IMR-90 (cell line): ENCODE measurements around the gene WDR37. TPM values are rescaled to one million over a fixed set of nuclear protein-coding genes. Genes with fewer than 3 reads are reported as not detected.

Experiments used
- ATAC-seq: fragments of 200-7000 bp; cut with Tn5 transposase; 2 replicates; pipeline ENCODE4 v1.9.1; 2020; ENCODE audit warnings: low read depth, mild to moderate bottlenecking, moderate library complexity
- BruUV-seq: library from RNA; stranded (reverse); fragments of 400-500 nt; replicated peaks from 2 replicates; lab custom pipeline; 2021; lab: Mats Ljungman, UMichigan
- CTCF ChIA-PET: fragments of 300-600 bp; formaldehyde crosslinking; extraction: SDS; loops from one replicate; lab custom pipeline; 2021; ENCODE audit warnings: antibody characterized with exemption; lab: Yijun Ruan, JAX
- POLR2A ChIA-PET: fragments of 300-600 bp; sonication (Branson Sonifier 250); formaldehyde crosslinking; loops from one replicate; lab custom pipeline; 2022; ENCODE audit warnings: antibody characterized with exemption; ENCODE audit not compliant: unreplicated experiment; lab: Charles Lee
- DNase-seq: peaks from one replicate; pipeline ENCODE4 v3.0.0; 2013
- H2AFZ ChIP-seq: replicated peaks from 2 replicates; pipeline ENCODE3; 2013; ENCODE audit warnings: low read length, mild to moderate bottlenecking; ENCODE audit not compliant: poor library complexity
- H2AK5ac ChIP-seq: 2 replicates; pipeline ENCODE4 v1.6.1; 2013; ENCODE audit warnings: low read depth, low read length, inconsistent platforms
- H2AK9ac ChIP-seq: replicated peaks from 2 replicates; pipeline ENCODE3; 2013; ENCODE audit warnings: mild to moderate bottlenecking, low read depth, low read length, moderate library complexity; ENCODE audit not compliant: poor library complexity
- H2BK120ac ChIP-seq: 2 replicates; pipeline ENCODE4 v1.6.1; 2013; ENCODE audit warnings: low read depth, low read length, inconsistent platforms
- H2BK15ac ChIP-seq: 3 replicates; pipeline ENCODE4 v1.6.1; 2013; ENCODE audit warnings: low read depth, low read length, inconsistent platforms
- H2BK20ac ChIP-seq: 2 replicates; pipeline ENCODE4 v1.6.1; 2013; ENCODE audit warnings: low read depth, mild to moderate bottlenecking, inconsistent platforms, low read length, moderate library complexity
- H2BK5ac ChIP-seq: 2 replicates; pipeline ENCODE4 v1.6.1; 2013; ENCODE audit warnings: mild to moderate bottlenecking, low read depth, low read length, inconsistent platforms; ENCODE audit not compliant: poor library complexity, severe bottlenecking
- H3K14ac ChIP-seq: replicated peaks from 2 replicates; pipeline ENCODE4 v1.6.1; 2013; ENCODE audit warnings: low read depth, low read length, inconsistent platforms
- H3K18ac ChIP-seq: 2 replicates; pipeline ENCODE4 v1.6.1; 2013; ENCODE audit warnings: low read depth, low read length, control low read depth
- H3K23ac ChIP-seq: 2 replicates; pipeline ENCODE4 v1.6.1; 2013; ENCODE audit warnings: low read depth, low read length, inconsistent platforms
- H3K27ac ChIP-seq: 2 replicates; pipeline ENCODE4 v1.5.1; 2013; ENCODE audit warnings: mild to moderate bottlenecking, control low read depth, low read length; ENCODE audit not compliant: insufficient read depth
- H3K27me3 ChIP-seq: 2 replicates; pipeline ENCODE4 v1.6.1; 2013; ENCODE audit warnings: low read length; ENCODE audit not compliant: control insufficient read depth, insufficient read depth
- H3K36me3 ChIP-seq: 2 replicates; pipeline ENCODE4 v1.6.1; 2013; ENCODE audit warnings: low read length, mixed read lengths; ENCODE audit not compliant: control insufficient read depth, insufficient read depth
- H3K4ac ChIP-seq: 2 replicates; pipeline ENCODE4 v1.6.1; 2013; ENCODE audit warnings: low read depth, low read length, inconsistent platforms
- H3K4me1 ChIP-seq: 2 replicates; pipeline ENCODE4 v1.6.1; 2013; ENCODE audit warnings: low read length, mixed read lengths; ENCODE audit not compliant: control insufficient read depth, insufficient read depth
- H3K4me2 ChIP-seq: 2 replicates; pipeline ENCODE4 v1.6.1; 2013; ENCODE audit warnings: low read depth, mild to moderate bottlenecking, control low read depth, low read length, moderate library complexity
- H3K4me3 ChIP-seq: 2 replicates; pipeline ENCODE4 v1.5.1; 2013; ENCODE audit warnings: low read depth, mild to moderate bottlenecking, control low read depth, low read length, moderate library complexity; ENCODE audit not compliant: insufficient read depth
- H3K56ac ChIP-seq: 2 replicates; pipeline ENCODE4 v1.6.1; 2013; ENCODE audit warnings: low read length, inconsistent platforms; ENCODE audit not compliant: insufficient read depth; ENCODE audit errors: extremely low read depth
- H3K79me1 ChIP-seq, 2 experiments: 2 replicates each; pipeline ENCODE4 v1.6.1; 2013; ENCODE audit warnings: low read length in 2 of 2, inconsistent platforms in 1 of 2, low read depth in 1 of 2
- H3K9ac ChIP-seq: 2 replicates; pipeline ENCODE4 v1.6.1; 2013; ENCODE audit warnings: low read depth, low read length, control low read depth
- H3K9me1 ChIP-seq: 2 replicates; pipeline ENCODE4 v1.6.1; 2013; ENCODE audit warnings: low read length, inconsistent platforms; ENCODE audit not compliant: insufficient read depth
- H3K9me3 ChIP-seq: 2 replicates; pipeline ENCODE4 v1.6.1; 2013; ENCODE audit warnings: low read length; ENCODE audit not compliant: control insufficient read depth, insufficient read depth
- H4K20me1 ChIP-seq: 2 replicates; pipeline ENCODE4 v1.6.1; 2013; ENCODE audit warnings: low read length, inconsistent platforms; ENCODE audit not compliant: insufficient read depth
- H4K5ac ChIP-seq: 2 replicates; pipeline ENCODE4 v1.6.1; 2013; ENCODE audit warnings: mild to moderate bottlenecking, low read depth, low read length, control low read depth
- H4K8ac ChIP-seq, 2 experiments: 2 replicates each; pipeline ENCODE4 v1.6.1; 2013; ENCODE audit warnings: low read depth in 2 of 2, low read length in 2 of 2, control low read depth in 1 of 2, inconsistent platforms in 1 of 2
- H4K91ac ChIP-seq: 2 replicates; pipeline ENCODE4 v1.6.1; 2013; ENCODE audit warnings: low read depth, low read length, inconsistent platforms; ENCODE audit not compliant: insufficient read depth
- BHLHE40 ChIP-seq: fragments of 150-350 bp; IDR thresholded peaks from 2 replicates; pipeline ENCODE4 v1.6.1; 2016; ENCODE audit warnings: mild to moderate bottlenecking, low read depth, low read length
- CEBPB ChIP-seq: IDR thresholded peaks from 2 replicates; pipeline ENCODE4 v1.6.1; 2012; ENCODE audit warnings: low read depth, low read length, improper control_type of control experiment
- CHD1 ChIP-seq: IDR thresholded peaks from 2 replicates; pipeline ENCODE4 v1.6.1; 2012; ENCODE audit warnings: low read depth, low read length, improper control_type of control experiment
- FOS ChIP-seq: fragments of 150-350 bp; IDR thresholded peaks from 2 replicates; pipeline ENCODE4 v1.6.1; 2016; ENCODE audit warnings: low read depth, low read length
- MAFK ChIP-seq: IDR thresholded peaks from 2 replicates; pipeline ENCODE4 v1.6.1; 2012; ENCODE audit warnings: low read depth, low read length, improper control_type of control experiment
- MAZ ChIP-seq: IDR thresholded peaks from 2 replicates; pipeline ENCODE4 v1.6.1; 2012; ENCODE audit warnings: low read depth, mild to moderate bottlenecking, low read length, improper control_type of control experiment, moderate library complexity, borderline replicate concordance
- MXI1 ChIP-seq: IDR thresholded peaks from 2 replicates; pipeline ENCODE4 v1.6.1; 2012; ENCODE audit warnings: low read depth, mild to moderate bottlenecking, low read length, moderate library complexity, borderline replicate concordance
- NFE2L2 ChIP-seq: fragments of 150-350 bp; IDR thresholded peaks from 2 replicates; pipeline ENCODE4 v1.6.1; 2016; ENCODE audit warnings: low read depth, mild to moderate bottlenecking, low read length
- POLR2A ChIP-seq: IDR thresholded peaks from 2 replicates; pipeline ENCODE4 v1.6.1; 2012; ENCODE audit warnings: mild to moderate bottlenecking, low read depth, low read length
- RAD21 ChIP-seq: IDR thresholded peaks from 2 replicates; pipeline ENCODE4 v1.6.1; 2012; ENCODE audit warnings: low read length, improper control_type of control experiment
- RCOR1 ChIP-seq: IDR thresholded peaks from 2 replicates; pipeline ENCODE4 v1.6.1; 2012; ENCODE audit warnings: mild to moderate bottlenecking, low read length, improper control_type of control experiment; ENCODE audit not compliant: insufficient replicate concordance
- RFX5 ChIP-seq: IDR thresholded peaks from 2 replicates; pipeline ENCODE4 v1.8.0; 2012; ENCODE audit warnings: low read depth, mild to moderate bottlenecking, low read length, moderate library complexity
- SMC3 ChIP-seq: fragments of 150-350 bp; IDR thresholded peaks from 2 replicates; pipeline ENCODE4 v1.6.1; 2016; ENCODE audit warnings: low read depth, mild to moderate bottlenecking, antibody characterized with exemption, low read length, moderate library complexity
- WGBS, 2 experiments: methylation state at CpG; one replicate each; pipeline versions ENCODE4 v1.1.5 to v1.1.7; 2013; ENCODE audit warnings: missing lambda C conversion rate in 2 of 2; ENCODE audit not compliant: insufficient read length in 1 of 2; ENCODE audit errors: extremely low coverage in 2 of 2; 5-methylcytosine and 5-hydroxymethylcytosine counted together
- dilution Hi-C: fragments of 300-500 bp; cut with HindIII; formaldehyde crosslinking; loops from one replicate; pipeline ENCODE4 v1.14.3; 2018; ENCODE audit warnings: low sequenced_read_pairs; ENCODE audit not compliant: unreplicated experiment
- in situ Hi-C: fragments of 300-500 bp; cut with MboI; formaldehyde crosslinking; loops from 3 replicates; pipeline ENCODE4 v1.14.3; 2019; ENCODE audit warnings: low sequenced_read_pairs, inconsistent platforms, mixed read lengths
- intact Hi-C: fragments of 100-400 bp; cut with micrococcal nuclease; formaldehyde crosslinking; loops from 2 replicates; pipeline ENCODE4 v1.10.0; 2022
- polyA plus RNA-seq, 3 experiments: library from polyadenylated mRNA; depleted of rRNA; stranded (reverse); fragments of >200 nt; gene quantifications; 2 replicates each; pipeline ENCODE4 v1.2.3, GENCODE V29; 2012; ENCODE audit warnings: low replicate concordance in 1 of 3
- total RNA-seq: library from RNA; depleted of rRNA; stranded (reverse); fragments of >200 nt; gene quantifications from 2 replicates; pipeline ENCODE4 v1.2.3, GENCODE V29; 2012
- TF ChIP-seq, protein P1 (sequence below): fragments of 150-350 bp; IDR thresholded peaks from 2 replicates; pipeline ENCODE4 v1.6.1; 2017; ENCODE audit warnings: mild to moderate bottlenecking, antibody characterized with exemption, low read length, low read depth
- TF ChIP-seq, protein P2 (sequence below): fragments of 150-350 bp; IDR thresholded peaks from 2 replicates; pipeline ENCODE4 v1.6.1; 2016; ENCODE audit warnings: low read depth, mild to moderate bottlenecking, low read length, moderate library complexity, borderline replicate concordance
- TF ChIP-seq, protein P3 (sequence below): conservative IDR thresholded peaks from 2 replicates; pipeline ENCODE4 v1.5.1; 2012; ENCODE audit warnings: mild to moderate bottlenecking, low read depth, low read length, improper control_type of control experiment

The WDR37 gene
- total and polyA plus RNA-seq, 2 of the 4 experiments (the other 2 are of a cell fraction), result 12.7 to 14.5 TPM

DNA sequence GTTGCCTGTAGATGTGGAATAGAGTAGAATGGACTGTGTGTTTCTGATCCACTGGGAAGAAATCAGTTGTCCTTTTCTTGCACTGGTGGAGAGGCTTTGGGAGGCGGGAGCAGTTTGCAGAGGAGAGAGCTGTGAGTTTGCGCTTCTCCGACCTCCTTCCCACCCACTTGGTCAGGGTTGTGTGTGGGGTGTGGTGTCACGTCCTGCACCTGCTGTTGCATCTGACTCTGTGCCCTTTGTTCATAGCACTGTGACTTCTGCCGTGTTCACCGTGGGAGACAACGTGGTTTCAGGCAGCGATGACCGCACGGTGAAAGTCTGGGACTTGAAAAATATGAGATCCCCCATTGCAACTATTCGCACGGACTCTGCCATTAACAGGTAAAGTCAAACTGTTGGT is 67.8 kb downstream of the WDR37 start:
- ATAC-seq, result no peak
- H3K9me3 ChIP-seq, result no peaks in the 10 kb centered on the region
- no peak overlapping the region for H3K9ac ChIP-seq
- H4K20me1 ChIP-seq, result no peaks in the 10 kb centered on the region
- H3K18ac ChIP-seq, result no peak overlapping the region
- 100% methylated on average over 2 of the region's 12 CpGs; no CpG with 5 or more reads in 1 of the 2 experiments for WGBS, 2 experiments
- no TSS peak for BruUV-seq
- no peak overlapping the region for H3K23ac ChIP-seq
- in situ Hi-C loops, result no loop called here
- H3K4ac ChIP-seq, result no peak overlapping the region
- H4K5ac ChIP-seq, result no peak overlapping the region
- ChIA-PET POLR2A (no interaction called here), CTCF (no interaction called here)
- H3K14ac ChIP-seq, result no peak overlapping the region
- H3K27me3 ChIP-seq, result no peaks in the 10 kb centered on the region
- no peak overlapping the region for H2AK5ac ChIP-seq
- no peak overlapping the region for H2BK20ac ChIP-seq
- no peak overlapping the region for H3K4me3 ChIP-seq
- H3K56ac ChIP-seq, result no peak overlapping the region
- no peak overlapping the region for H3K27ac ChIP-seq
- no peaks in the 10 kb centered on the region for H3K4me1 ChIP-seq
- H4K8ac ChIP-seq, result no peak overlapping the region
- no peak overlapping the region for H2AFZ ChIP-seq
- no peak overlapping the region for H3K4me2 ChIP-seq
- no peak overlapping the region for H2BK5ac ChIP-seq
- dilution Hi-C loops, result no loop called here
- no peak overlapping the region for H2AK9ac ChIP-seq
- intact Hi-C loops, result no loop called here
- TF ChIP-seq FOS, result no peak
- TF ChIP-seq, protein P1, sequence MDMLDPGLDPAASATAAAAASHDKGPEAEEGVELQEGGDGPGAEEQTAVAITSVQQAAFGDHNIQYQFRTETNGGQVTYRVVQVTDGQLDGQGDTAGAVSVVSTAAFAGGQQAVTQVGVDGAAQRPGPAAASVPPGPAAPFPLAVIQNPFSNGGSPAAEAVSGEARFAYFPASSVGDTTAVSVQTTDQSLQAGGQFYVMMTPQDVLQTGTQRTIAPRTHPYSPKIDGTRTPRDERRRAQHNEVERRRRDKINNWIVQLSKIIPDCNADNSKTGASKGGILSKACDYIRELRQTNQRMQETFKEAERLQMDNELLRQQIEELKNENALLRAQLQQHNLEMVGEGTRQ, result no peak
- TF ChIP-seq CEBPB, result no peak
- TF ChIP-seq MAZ, result no peak
- no peak for TF ChIP-seq NFE2L2
- TF ChIP-seq SMC3, result no peak
- TF ChIP-seq RFX5, result no peak
- TF ChIP-seq, protein P2, sequence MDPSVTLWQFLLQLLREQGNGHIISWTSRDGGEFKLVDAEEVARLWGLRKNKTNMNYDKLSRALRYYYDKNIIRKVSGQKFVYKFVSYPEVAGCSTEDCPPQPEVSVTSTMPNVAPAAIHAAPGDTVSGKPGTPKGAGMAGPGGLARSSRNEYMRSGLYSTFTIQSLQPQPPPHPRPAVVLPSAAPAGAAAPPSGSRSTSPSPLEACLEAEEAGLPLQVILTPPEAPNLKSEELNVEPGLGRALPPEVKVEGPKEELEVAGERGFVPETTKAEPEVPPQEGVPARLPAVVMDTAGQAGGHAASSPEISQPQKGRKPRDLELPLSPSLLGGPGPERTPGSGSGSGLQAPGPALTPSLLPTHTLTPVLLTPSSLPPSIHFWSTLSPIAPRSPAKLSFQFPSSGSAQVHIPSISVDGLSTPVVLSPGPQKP, result no peak
- no peak for TF ChIP-seq POLR2A
- no peak for TF ChIP-seq BHLHE40
- TF ChIP-seq RAD21, result no peak
- no peak for TF ChIP-seq RCOR1
- no peak for TF ChIP-seq MXI1
- no peak for TF ChIP-seq MAFK
- TF ChIP-seq CHD1, result no peak
- TF ChIP-seq, protein P3, sequence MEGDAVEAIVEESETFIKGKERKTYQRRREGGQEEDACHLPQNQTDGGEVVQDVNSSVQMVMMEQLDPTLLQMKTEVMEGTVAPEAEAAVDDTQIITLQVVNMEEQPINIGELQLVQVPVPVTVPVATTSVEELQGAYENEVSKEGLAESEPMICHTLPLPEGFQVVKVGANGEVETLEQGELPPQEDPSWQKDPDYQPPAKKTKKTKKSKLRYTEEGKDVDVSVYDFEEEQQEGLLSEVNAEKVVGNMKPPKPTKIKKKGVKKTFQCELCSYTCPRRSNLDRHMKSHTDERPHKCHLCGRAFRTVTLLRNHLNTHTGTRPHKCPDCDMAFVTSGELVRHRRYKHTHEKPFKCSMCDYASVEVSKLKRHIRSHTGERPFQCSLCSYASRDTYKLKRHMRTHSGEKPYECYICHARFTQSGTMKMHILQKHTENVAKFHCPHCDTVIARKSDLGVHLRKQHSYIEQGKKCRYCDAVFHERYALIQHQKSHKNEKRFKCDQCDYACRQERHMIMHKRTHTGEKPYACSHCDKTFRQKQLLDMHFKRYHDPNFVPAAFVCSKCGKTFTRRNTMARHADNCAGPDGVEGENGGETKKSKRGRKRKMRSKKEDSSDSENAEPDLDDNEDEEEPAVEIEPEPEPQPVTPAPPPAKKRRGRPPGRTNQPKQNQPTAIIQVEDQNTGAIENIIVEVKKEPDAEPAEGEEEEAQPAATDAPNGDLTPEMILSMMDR, result no peak
- peaks cover 9 to 19% of the 10 kb centered on the region in 2 experiments; a peak in 3 of 4 replicates for H3K79me1 ChIP-seq
- H3K9me1 ChIP-seq, result peaks cover 8% of the 10 kb centered on the region; the same call in 1 of the 2 replicates
- no peak overlapping the region for H2BK120ac ChIP-seq
- no peak overlapping the region for H4K91ac ChIP-seq
- no peak for DNase-seq
- no peak overlapping the region for H2BK15ac ChIP-seq
- peaks cover 52% of the 10 kb centered on the region for H3K36me3 ChIP-seq
